ENCODE data around the gene PHLDA3. TPM values are rescaled to one million over a fixed set of nuclear protein-coding genes. Genes with fewer than 3 reads are reported as not detected.
"Not testable (repeated sequence)": the region's sequence is repeated elsewhere in the genome, so short reads cannot be mapped to it uniquely, and the experiment has no call there.

Gene PHLDA3
- total and polyA plus RNA-seq, 10 donors = 3.6 to 17.4 (median 6.8) TPM

- Histone ChIP-seq H3K9me3 (no peaks in the 10 kb centered on the region), H3K36me3 (peaks cover 0 to 87% (median 33%) of the 10 kb centered on the region in 6 donors), H3K27ac (peak overlapping the region in 6 of 8 donors; percentile 20 to 77 (median 50)), H3K4me3 (no peak overlapping the region), H3K4me1 (peaks cover 20 to 84% (median 55%) of the 10 kb centered on the region in 6 donors), H3K27me3 (replicated peaks in 1 of 7) (no peaks in the 10 kb centered on the region)
- intact Hi-C loops (cut with DNase I; ENCODE audit: low total_unique reads) = no loop called here
- WGBS, 5 donors = 41 to 55% (median 48%) methylated on average over 13 to 15 of the region's 15 CpGs
- peak in 2 of 3 donors; percentile 6 to 21 for TF ChIP-seq POLR2AphosphoS5 (IDR thresholded peaks at IDR 0.05)
- TF ChIP-seq POLR2A (IDR thresholded peaks at IDR 0.05) = no peak
- no peak for TF ChIP-seq CTCF (IDR thresholded peaks at IDR 0.05 in 8 of 11, conservative IDR thresholded peaks at IDR 0.05 in 3 of 11)
- peak; percentile 14 for DNase-seq
These were observed 25.0 kb upstream of the PHLDA3 start for GRCh38 chr1:201493757-201494617.

DNA sequence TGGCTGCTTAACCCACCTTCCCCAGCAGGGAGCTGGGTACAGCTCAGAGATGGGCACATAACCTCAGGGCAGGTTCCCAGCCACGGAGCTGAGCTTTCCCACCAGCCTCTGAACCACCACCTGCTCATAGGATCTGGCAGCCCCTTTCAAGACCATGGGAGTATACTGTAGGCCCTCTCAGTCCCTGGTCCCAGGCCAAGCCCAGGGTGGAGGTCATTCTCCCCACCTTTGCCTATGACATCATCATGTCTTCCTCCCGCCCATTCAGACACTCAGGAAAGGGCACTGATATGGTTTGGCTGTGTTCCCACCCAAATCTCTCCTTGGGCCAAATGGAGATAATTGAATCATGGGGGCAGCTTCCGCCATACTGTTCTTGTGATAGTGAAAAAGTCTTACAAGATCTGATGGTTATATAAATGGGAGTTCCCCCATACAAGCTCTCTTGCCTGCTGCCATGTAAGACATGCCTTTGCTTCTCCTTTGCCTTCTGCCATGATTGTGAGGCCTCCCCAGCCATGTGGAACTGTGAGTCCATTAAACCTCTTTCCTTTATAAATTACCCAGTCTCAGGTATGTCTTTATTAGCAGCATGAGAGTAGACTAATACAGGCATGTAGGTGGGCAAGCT lies 24.2 kb upstream of the PHLDA3 start:
- Histone ChIP-seq H3K27ac (peak overlapping the region in 5 of 8 donors; percentile 31 to 77 (median 66)), H3K4me1 (peaks cover 24 to 84% (median 59%) of the 10 kb centered on the region in 6 donors), H3K36me3 (peaks cover 0 to 87% (median 36%) of the 10 kb centered on the region in 6 donors)
- H3K9me3 ChIP-seq; H3K4me3 ChIP-seq; H3K27me3 ChIP-seq (replicated peaks in 1 of 7); intact Hi-C loops (cut with DNase I; ENCODE audit: low total_unique reads): not testable (repeated sequence)
- 85 to 97% (median 86%) methylated on average over 2 to 3 of the region's 3 CpGs for WGBS, 5 donors
- DNase-seq = peak; percentile 35
- peak in 1 of 3 donors; percentile 6 for TF ChIP-seq POLR2AphosphoS5 (IDR thresholded peaks at IDR 0.05)

- intact Hi-C loops (cut with DNase I; ENCODE audit: low total_unique reads) = no loop called here
- Histone ChIP-seq H3K36me3 (peaks cover 0 to 89% (median 46%) of the 10 kb centered on the region in 6 donors), H3K4me1 (peaks cover 24 to 90% (median 62%) of the 10 kb centered on the region in 6 donors), H3K27ac (peak overlapping the region in 6 of 8 donors; percentile 21 to 77 (median 36)), H3K27me3 (replicated peaks in 1 of 7) (no peaks in the 10 kb centered on the region), H3K4me3 (no peak overlapping the region), H3K9me3 (no peaks in the 10 kb centered on the region)
- DNase-seq = peak; percentile 31
- WGBS, 5 donors = 77 to 92% (median 81%) methylated on average over 3 of the region's 3 CpGs
- no peak for TF ChIP-seq CTCF (IDR thresholded peaks at IDR 0.05 in 8 of 11, conservative IDR thresholded peaks at IDR 0.05 in 3 of 11)
- TF ChIP-seq POLR2AphosphoS5 (IDR thresholded peaks at IDR 0.05) = no peak
- no peak for TF ChIP-seq POLR2A (IDR thresholded peaks at IDR 0.05)
These were observed 23.0 kb upstream of the PHLDA3 start for GRCh38 chr1:201491896-201492511.

GRCh38 chr1:201490708-201491131 lies 21.7 kb upstream of the PHLDA3 start:
- TF ChIP-seq POLR2AphosphoS5 (IDR thresholded peaks at IDR 0.05) = peak in 1 of 3 donors; percentile 28
- no peak for TF ChIP-seq POLR2A (IDR thresholded peaks at IDR 0.05)
- TF ChIP-seq CTCF (IDR thresholded peaks at IDR 0.05 in 8 of 11, conservative IDR thresholded peaks at IDR 0.05 in 3 of 11) = no peak
- Histone ChIP-seq H3K9me3 (no peaks in the 10 kb centered on the region), H3K27ac (peak overlapping the region in 6 of 8 donors; percentile 43 to 77 (median 74)), H3K36me3 (peaks cover 0 to 92% (median 43%) of the 10 kb centered on the region in 6 donors), H3K4me1 (peaks cover 28 to 99% (median 72%) of the 10 kb centered on the region in 6 donors), H3K4me3 (no peak overlapping the region), H3K27me3 (replicated peaks in 1 of 7) (no peaks in the 10 kb centered on the region)
- intact Hi-C loops (cut with DNase I; ENCODE audit: low total_unique reads) = no loop called here
- no peak for DNase-seq
- WGBS, 5 donors = 24 to 49% (median 32%) methylated on average over 3 of the region's 3 CpGs
